Activated CD8-positive, alpha-beta memory T cell treated with anti-CD3 and anti-CD28 coated beads for 1 hour (primary cell): ENCODE results near the gene POTEG.
"Not testable (repeated sequence)": the region's sequence is repeated elsewhere in the genome, so short reads cannot be mapped to it uniquely, and the experiment has no call there.

Experiments used
- DNase-seq, 2 donors: peaks; one replicate each; pipeline ENCODE4 v3.0.0-alpha.2; 2020; ENCODE audit warnings: low read depth in 1 of 2; ENCODE audit errors: extremely low read depth in 1 of 2

Gene POTEG

DNA sequence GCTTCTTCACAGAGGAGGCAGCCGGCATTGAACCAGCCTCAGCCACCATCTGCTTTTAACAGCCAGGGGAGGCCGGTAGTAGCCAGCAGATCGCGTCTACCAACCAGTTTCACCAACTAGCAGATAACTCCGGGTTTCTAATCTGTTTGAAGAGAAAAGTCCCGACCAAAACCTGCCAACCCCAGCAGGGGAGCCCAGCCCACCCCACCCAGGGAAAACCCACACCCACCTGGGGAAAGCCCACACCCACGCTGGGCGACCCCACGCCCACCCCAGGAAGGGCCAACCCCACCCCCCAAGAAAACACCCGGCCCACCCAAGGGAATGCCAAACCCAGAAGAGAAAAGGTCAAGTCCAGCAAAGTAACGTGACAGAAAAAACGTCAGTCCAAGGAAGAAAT is at the start of gene POTEG:
POTEG (minus strand) TSS at position 101 of the 400 bp plus-strand sequence; CDS start at position 49, 52 bp downstream.
- DNase-seq, result not testable (repeated sequence)

DNA sequence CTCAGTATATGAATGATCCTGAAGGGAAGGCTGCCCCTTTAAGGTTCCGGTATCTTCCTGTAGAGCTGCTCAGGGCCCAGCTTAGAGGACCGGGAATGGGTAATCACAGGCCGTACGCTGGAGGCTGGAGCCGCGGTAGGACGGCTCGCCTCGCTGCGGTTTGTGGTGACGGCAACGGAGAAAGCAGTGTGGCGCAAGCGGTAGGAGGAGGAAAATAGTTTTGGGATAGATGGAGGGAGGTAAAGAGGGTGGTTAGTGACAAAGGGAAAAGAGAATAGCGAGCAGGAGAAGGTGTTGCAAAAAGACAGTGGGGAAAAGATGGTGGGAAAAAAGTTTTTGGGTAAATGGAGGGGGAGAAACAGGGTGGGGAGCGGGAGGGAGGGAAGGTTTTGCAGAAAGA is 48.0 kb upstream of the POTEG start:
- DNase-seq, result not testable (repeated sequence)

DNA sequence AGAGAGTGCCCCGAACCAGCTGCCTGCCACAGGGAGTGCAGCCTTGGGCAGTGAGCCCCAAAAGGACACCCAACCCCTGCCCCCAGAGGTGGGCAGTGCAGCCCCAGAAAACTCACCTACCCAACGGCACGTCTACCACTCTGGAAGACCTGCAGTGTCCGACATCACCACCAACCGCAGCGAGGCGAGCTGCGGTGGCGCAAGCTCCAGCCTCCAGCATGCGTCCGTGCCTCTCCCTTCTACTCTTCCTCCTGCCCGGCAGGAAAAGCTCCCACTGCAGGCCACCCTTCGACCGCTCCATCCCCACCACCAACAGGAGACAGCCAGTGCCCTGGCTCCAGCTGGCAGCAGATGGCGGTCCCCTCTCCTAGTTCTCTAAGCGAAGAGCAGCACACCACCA is 47.3 kb upstream of the POTEG start:
- DNase-seq, result not testable (repeated sequence)

DNA sequence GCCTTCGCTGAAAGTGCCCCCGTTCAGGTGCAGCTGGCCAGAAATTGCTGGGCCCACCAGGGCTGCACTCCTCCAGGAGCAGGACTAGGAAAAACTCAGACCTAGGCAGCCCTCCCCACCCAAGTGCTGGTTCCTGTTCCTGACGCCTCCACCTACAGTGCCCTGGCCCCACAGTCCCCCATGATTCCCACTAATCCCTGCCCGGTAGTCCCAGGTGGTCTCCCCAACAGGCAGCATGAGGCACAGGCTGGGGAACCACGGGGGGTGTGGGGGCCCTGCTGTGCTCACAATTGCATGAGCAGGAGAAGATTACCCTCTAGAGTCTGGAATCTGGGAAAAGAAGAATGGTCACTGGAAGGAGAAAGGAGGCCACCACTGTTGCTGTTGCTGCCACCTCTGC is 46.4 kb upstream of the POTEG start:
- not testable (repeated sequence) for DNase-seq

DNA sequence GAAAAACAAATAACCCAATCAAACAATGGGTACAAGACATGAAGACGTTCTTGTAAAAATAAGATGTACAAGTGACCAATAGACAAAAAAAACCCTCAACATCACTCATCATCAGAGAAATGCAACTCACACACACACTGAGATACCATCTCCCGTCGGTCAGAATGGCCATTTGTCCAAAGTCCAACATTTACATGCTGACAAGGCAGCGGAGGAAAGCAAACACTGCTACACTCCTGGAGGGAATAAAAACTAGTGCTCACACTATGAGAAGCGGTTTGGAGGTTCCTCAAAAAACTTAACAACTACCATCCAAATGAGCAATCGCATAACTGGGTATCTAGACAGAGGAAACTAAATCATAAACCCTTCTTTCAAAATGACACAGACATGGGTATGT is 11.6 kb upstream of the POTEG start:
- not testable (repeated sequence) for DNase-seq

DNA sequence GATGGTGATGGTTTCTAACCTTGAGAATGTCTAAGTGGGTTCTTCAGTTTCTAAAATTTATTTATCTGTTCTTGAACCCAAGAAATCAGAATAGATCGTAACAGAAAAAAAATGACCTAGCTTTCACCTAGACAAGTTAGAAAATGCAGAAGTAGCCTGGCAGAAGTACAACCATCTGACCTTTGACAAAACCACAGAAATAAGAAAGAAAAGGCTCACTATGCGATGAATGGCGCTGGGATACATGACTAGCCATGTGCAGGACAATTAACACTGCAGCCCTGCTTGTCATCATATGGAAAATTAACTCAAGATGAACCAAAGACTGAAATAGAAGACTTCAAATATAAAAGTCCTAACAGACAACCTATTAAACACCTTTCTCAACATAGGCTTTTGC is 5.7 kb upstream of the POTEG start:
- DNase-seq, result not testable (repeated sequence)

DNA sequence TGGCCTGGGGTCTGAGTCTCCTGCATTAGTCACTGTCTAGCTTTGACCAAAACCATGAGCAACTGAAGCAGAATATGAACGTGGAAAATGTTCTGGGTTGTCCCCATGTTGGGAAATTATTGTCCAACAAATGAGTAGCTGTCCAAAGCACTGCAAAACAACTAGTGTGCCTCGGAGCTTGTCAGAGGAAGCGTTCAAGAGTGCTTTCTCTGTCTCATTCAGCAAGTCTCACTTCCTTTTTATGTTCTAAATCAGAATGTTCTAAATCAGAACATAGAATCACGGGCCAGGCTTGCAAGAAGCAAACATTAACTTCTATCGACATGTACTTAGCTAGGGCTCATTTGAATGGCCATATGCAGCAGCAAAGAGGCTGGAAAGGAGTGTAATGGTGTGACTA is 5.1 kb upstream of the POTEG start:
- not testable (repeated sequence) for DNase-seq

DNA sequence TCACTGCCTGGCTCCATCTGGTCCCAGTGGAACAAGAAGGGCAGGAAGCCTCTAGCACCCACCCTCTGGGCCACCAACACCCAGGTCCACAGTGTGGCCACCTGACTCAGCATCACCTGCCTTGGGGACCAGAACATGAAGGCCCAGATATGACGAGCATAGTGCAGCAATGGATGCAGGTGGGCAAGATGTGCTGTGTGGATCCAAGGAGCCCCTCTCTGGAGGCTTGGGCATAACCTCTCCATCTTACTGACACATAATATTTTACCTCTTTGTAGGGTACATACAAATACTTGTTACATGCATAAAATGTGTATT is 2.9 kb upstream of the POTEG start:
- not testable (repeated sequence) for DNase-seq

DNA sequence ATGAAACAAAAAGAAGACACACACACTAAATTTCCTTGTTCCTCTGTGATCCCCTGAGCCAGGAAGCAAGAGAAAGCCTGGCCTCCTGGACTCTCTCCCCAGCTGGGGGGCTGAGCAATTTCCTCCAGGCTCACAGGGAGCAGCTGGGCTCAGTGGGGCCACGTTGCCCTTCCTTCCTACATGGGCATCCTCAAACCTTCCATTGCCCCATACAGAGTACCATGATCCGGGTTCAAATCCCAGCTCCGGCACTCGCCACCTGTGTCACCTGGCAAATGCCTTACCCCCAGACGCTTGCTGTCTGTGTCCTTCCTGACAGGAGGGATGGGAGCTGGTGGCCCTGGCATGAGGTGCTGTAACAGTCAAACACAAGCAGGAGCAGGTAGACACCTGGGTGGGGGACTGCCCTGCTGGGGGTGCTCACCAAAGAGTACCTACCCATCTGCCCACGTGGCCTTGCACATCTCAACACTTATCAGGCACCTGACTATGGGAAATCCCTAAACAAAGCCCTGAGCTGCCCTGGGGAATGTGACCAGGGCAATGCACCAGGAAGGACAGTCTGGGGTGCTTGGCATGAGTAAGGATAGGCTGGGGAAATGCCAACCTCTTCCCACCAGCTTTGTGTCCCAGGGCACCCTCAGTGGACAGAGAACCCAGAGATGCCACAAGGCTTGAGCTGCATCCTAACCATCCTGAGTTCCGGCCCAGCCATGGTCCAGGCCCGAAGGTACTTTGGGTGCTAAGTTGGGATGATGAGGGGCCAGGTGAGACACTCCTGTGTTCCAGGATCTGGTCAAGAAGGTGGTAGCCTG is 2.4 kb upstream of the POTEG start:
- DNase-seq, result not testable (repeated sequence)

DNA sequence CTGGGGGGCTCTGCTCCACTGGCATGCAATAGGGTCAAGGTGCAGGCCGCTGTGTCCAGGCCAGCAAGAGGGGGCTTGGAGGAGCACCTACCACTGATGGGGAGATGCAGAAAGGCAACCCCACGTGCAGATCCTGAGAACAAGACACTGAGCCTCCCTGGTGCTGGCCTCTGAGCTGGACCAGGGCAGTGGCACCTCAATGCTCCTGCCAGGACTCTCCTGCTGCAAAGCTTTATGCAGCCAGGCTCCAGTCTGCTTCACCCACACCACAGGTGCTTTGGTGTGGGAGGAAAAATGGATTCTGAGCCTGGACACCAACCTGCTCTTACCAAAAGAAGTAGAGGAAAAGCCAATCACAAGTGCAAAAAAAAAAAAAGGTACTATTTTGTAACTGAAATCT is 1.7 kb upstream of the POTEG start:
- not testable (repeated sequence) for DNase-seq

DNA sequence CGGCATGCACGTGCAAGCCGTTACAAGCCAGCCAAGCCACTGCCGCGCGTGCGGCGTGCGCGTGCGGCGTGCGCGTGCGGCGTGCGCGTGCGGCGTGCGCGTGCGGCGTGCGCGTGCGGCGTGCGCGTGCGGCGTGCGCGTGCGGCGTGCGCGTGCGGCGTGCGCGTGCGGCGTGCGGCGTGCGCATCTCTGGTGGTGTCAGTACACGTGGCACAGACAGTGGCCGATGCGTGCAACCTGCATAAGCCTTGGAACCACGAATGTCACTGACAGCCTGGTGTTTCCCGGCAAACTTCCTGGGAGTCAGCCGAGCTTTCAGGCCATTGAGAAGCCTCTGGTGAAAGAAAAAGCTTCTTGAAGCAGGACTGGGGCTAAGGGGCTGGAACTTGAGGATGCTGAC is 750 bp upstream of the POTEG start:
- DNase-seq, result not testable (repeated sequence)

DNA sequence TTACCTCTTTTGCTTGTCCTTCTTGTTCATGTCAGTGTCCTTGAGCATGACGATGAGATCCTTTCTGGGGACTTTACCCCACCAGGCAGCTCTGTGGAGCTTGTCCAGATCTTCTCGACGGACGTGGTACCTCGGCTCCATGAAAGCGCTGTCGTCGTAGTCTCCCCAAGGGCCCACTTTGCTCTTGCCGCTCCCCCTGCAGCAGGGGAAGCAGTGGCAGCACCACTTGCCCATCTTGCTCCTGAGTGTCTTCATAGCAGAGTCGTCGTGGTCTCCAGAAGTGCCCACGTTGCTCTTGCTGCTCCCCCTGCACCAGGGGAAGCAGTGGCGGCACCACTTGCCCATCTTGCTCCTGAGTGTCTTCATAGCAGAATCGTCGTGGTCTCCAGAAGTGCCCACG is 376 bp downstream of the POTEG start:
- not testable (repeated sequence) for DNase-seq

DNA sequence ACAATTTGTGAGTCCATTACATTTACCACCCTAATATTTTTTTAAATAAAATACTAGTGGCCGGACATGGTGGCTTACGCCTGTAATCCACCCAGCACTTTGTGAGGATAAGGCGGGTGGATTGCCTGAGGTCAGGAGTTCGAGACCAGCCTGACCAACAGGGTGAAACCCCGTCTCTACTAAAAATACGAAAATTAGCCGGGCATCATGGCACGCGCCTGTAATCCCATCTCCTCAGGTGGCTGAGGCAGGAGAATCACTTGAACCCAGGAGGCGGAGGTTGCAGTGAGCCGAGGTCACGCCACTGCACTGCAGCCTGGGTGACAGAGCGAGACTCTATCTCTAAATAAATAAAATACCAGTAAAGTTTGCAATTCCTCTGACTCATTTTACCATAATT is 25.6 kb downstream of the POTEG start:
- DNase-seq, result not testable (repeated sequence)

DNA sequence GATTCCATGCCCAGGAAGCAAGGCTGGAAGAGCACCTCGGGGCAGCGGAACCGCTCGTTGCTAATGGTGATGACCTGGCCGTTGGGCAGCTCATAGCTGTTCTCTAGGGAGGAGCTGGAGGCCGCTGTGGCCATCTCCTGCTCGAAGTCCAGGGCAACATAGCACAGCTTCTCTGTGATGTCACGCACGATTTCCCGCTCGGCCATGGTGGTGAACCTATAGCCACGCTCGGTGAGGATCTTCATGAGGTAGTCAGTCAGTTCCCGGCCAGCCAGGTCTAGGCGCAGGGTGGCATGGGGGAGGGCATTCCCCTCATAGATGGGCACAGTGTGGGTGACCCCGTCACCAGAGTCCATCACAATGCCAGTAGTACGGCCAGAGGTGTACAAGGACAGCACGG is 32.0 kb downstream of the POTEG start:
- not testable (repeated sequence) for DNase-seq

DNA sequence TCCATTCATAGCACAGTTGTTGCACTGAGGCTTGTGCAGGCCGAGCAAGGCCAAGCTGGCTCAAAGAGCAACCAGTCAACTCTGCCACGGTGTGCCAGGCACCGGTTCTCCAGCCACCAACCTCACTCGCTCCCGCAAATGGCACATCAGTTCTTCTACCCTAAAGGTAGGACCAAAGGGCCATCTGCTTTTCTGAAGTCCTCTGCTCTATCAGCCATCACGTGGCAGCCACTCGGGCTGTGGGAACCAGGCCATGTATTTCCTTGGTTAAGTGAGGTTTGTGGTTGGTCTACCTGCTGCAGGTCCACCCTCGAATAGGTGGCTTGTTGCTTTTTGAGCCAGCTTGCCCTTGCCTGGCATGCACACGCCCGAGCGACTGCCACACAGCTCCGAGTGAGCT is 39.4 kb downstream of the POTEG start:
- not testable (repeated sequence) for DNase-seq

DNA sequence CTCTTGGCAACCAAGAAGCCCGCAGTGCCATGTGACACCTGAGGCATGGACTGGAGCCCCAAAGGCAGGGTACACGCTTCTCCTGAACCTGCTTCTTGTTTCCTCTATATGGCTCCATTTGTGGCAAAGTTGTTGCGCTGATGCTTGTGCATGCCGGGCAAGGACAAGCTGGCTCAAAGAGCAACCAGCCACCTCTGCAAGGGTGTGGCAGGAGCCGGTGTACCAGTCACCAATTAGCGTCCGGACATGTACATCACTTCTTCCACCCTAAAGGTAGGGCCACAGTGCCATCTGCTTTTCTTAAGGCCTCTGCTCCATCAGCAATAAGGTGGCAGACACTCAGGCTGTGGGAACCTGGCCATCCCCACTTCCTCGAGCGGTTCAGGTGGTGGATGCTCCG is 43.9 kb downstream of the POTEG start:
- not testable (repeated sequence) for DNase-seq

DNA sequence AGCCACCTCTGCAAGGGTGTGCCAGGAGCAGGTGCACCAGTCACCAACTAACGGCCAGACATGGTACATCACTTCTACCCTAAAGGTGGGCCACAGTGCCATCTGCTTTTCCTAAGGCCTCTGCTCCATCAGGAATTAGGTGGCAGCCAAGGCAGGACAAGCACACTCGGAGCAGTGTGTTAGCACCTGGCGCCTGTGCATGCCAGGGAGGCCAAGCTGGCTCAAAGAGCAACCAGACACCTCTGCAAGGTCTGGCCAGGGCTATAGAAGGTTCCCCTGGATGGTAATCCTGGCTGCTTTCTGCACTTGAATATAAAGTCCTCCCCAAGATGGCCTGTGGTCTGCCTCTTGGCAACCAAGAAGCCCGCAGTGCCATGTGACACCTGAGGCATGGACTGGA is 45.4 kb downstream of the POTEG start:
- not testable (repeated sequence) for DNase-seq

DNA sequence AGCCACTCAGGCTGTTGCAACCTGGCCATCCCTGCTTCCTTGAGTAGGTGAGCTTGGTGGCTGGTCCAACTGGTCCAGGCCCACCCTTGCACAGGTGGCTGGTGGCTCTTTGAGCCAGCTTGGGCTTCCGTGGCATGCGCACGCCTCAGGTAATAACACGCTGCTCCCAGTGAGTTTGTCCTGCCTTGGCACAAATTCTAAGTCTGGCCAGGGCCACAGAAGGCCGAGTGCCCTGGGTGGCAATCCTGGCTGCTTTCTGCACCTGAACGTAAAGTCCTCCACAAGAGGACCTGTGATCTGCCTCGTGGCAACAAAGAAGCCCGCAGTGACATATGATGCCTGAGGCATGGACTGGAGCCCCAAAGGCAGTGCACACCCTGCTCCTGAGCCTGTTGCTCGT is 47.1 kb downstream of the POTEG start:
- not testable (repeated sequence) for DNase-seq

DNA sequence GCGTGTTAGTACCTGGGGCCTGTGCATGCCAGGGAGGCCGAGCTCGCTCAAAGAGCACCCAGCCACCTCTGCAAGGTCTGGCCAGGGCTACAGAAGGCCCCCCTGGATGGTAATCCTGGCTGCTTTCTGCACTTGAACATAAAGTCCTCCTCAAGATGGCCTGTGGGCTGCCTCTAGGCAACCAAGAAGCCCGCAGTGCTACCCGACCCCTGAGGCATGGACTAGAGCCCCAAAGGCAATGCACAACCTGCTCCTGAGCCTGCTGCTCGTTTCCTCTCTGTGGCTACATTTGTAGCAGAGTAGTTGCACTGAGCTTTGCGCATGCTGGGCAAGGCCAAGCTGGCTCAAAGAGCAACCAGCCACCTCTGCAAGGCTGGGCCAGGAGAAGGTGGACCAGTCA is 47.8 kb downstream of the POTEG start:
- not testable (repeated sequence) for DNase-seq

DNA sequence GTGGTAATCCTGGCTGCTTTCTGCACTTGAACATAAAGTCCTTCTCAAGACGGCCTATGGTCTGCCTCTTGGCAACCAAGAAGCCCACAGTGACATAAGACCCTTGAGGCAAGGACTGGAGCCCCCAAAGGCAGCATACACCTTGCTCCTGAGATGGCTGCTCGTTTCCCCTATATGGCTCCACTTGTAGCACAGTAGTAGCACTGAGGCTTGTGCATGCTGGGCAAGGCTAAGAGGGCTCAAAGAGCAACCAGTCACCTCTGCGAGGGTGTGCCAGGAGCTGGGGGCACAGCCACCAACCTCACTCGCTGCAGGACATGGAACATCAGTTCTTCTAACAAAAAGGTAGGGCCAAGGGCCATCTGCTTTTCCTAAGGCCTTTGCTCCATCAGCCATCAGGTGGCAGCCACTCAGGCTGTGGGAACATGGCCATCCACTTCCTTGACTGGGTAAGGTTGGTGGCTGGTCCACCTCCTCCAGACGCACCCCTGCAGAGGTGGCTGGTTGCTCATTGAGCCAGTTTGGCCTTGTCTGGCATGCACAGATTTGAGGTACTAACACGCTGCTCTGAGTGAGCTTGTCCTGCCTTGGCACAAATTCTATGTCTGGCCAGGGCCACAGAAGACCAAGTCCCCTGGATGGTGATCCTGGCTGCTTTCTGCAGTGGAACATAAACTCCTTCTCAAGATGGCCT is 49.9 kb downstream of the POTEG start:
- not testable (repeated sequence) for DNase-seq

DNA sequence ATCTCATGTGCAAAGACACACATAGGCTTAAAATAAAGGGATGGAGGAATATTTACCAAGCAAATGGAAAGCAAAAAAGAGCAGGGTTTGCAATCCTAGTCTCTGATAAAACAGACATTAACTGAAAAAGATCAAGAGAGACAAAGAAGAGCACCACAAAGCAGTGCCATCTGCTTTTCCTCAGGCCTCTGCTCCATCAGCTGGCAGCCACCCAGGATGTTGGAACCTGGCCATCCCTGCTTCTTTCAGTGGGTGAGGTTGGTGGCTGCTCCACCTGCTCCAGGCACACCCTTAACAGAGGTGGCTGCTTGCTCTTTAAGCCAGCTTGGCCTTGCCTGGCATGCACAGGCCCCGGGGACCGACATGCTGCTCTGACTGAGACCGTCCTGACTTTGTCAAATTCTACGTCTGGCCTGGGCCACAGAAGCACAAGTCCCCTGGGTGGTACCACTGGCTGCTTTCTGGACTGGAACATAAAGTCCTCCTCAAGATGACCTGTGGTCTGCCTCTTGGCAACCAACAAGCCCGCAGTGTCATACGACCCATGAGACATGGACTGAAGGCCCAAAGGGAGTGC is 51.0 kb downstream of the POTEG start:
- not testable (repeated sequence) for DNase-seq

DNA sequence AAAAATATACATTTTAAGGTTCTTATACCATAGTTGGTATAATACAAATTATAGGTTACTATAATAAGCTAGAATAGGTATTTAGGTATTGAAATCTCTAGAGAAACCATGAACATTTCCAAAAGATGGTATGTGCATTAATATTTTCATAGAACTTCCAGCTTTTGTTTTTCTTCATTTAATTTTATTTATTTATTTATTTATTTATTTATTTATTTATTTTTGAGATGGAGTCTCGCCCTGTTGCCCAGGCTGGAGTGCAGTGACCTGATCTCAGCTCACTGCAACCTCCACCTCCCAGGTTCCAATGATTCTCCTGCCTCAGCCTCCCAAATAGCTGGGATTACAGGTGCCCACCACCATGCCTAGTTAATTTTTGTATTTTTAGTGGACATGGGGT is 54.0 kb downstream of the POTEG start:
- not testable (repeated sequence) for DNase-seq
